Astrocyte of the cerebellum (primary cell): ENCODE measurements around the gene PLPPR1.

Experiments used
- DNase-seq: peaks from one replicate; pipeline ENCODE4 v3.0.0-alpha.2; 2011; ENCODE audit warnings: low read depth
- H3K4me3 ChIP-seq: 2 replicates; pipeline ENCODE4 v1.5.1; 2011; ENCODE audit warnings: mild to moderate bottlenecking, low read depth, low read length, moderate library complexity
- CTCF ChIP-seq: IDR thresholded peaks from 2 replicates; pipeline ENCODE4 v1.5.1; 2012; ENCODE audit warnings: low read length, low read depth, moderate library complexity, mild to moderate bottlenecking; ENCODE audit errors: missing control alignments
- in situ Hi-C: cut with HindIII; loops from 2 replicates; pipeline ENCODE4 v1.10.0; 2017; ENCODE audit warnings: low sequenced_read_pairs

PLPPR1 gene

GRCh38 chr9:101362450-101362849 lies 333.9 kb downstream of the PLPPR1 start:
- in situ Hi-C loops = no loop called here
- DNase-seq = no peak
- no peak for TF ChIP-seq CTCF
- no peak overlapping the region for H3K4me3 ChIP-seq

GRCh38 chr9:101365181-101365580 lies 336.7 kb downstream of the PLPPR1 start:
- no peak overlapping the region for H3K4me3 ChIP-seq
- no peak for TF ChIP-seq CTCF
- in situ Hi-C loops = no loop called here
- DNase-seq = no peak

- TF ChIP-seq CTCF = no peak
- in situ Hi-C loops = no loop called here
- no peak overlapping the region for H3K4me3 ChIP-seq
- no peak for DNase-seq
Observed at GRCh38 chr9:101366038-101366756, 337.7 kb downstream of the PLPPR1 start.

- in situ Hi-C loops = no loop called here
- TF ChIP-seq CTCF = no peak
- no peak overlapping the region for H3K4me3 ChIP-seq
- DNase-seq = no peak
Observed at GRCh38 chr9:101367323-101367722, 338.8 kb downstream of the PLPPR1 start.

GRCh38 chr9:101369286-101369685 lies 340.8 kb downstream of the PLPPR1 start:
- no peak overlapping the region for H3K4me3 ChIP-seq
- TF ChIP-seq CTCF = no peak
- in situ Hi-C loops = no loop called here
- peak; percentile 33 for DNase-seq

- DNase-seq = no peak
- H3K4me3 ChIP-seq = no peak overlapping the region
- no peak for TF ChIP-seq CTCF
- in situ Hi-C loops = no loop called here
Observed at GRCh38 chr9:101369884-101370531, 341.5 kb downstream of the PLPPR1 start.
